Measurements from ENCODE around the gene LYRM7.

Gene LYRM7

GRCh38 chr5:131224387-131225201 is 53.9 kb downstream of the LYRM7 start:
- H3K27me3 ChIP-seq (ENCODE audit: insufficient read depth, poor library complexity, severe bottlenecking): no peaks in the 10 kb centered on the region
- H3K27ac ChIP-seq (replicated peaks): no peak overlapping the region; the same call in 1 of the 2 replicates
- DNase-seq (ENCODE audit: low read depth in 1 of 2, low spot score in 1 of 2): peak in 1 of 2 experiments; percentile 23
- no peak overlapping the region for H3K4me3 ChIP-seq (replicated peaks; ENCODE audit: insufficient read depth, low read length)
- TF ChIP-seq, protein P1, sequence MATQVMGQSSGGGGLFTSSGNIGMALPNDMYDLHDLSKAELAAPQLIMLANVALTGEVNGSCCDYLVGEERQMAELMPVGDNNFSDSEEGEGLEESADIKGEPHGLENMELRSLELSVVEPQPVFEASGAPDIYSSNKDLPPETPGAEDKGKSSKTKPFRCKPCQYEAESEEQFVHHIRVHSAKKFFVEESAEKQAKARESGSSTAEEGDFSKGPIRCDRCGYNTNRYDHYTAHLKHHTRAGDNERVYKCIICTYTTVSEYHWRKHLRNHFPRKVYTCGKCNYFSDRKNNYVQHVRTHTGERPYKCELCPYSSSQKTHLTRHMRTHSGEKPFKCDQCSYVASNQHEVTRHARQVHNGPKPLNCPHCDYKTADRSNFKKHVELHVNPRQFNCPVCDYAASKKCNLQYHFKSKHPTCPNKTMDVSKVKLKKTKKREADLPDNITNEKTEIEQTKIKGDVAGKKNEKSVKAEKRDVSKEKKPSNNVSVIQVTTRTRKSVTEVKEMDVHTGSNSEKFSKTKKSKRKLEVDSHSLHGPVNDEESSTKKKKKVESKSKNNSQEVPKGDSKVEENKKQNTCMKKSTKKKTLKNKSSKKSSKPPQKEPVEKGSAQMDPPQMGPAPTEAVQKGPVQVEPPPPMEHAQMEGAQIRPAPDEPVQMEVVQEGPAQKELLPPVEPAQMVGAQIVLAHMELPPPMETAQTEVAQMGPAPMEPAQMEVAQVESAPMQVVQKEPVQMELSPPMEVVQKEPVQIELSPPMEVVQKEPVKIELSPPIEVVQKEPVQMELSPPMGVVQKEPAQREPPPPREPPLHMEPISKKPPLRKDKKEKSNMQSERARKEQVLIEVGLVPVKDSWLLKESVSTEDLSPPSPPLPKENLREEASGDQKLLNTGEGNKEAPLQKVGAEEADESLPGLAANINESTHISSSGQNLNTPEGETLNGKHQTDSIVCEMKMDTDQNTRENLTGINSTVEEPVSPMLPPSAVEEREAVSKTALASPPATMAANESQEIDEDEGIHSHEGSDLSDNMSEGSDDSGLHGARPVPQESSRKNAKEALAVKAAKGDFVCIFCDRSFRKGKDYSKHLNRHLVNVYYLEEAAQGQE (IDR thresholded peaks at IDR 0.05; ENCODE audit: insufficient replicate concordance, low read depth): no peak
- TF ChIP-seq CTCF (IDR thresholded peaks at IDR 0.05; ENCODE audit: insufficient read depth, low read length) (no peak), SPI1 (IDR thresholded peaks at IDR 0.05; ENCODE audit: borderline replicate concordance, low read depth) (no peak), POLR2AphosphoS5 (IDR thresholded peaks at IDR 0.05; ENCODE audit: low read depth) (no peak), GABPA (IDR thresholded peaks at IDR 0.05; ENCODE audit: low read depth) (no peak)

DNA sequence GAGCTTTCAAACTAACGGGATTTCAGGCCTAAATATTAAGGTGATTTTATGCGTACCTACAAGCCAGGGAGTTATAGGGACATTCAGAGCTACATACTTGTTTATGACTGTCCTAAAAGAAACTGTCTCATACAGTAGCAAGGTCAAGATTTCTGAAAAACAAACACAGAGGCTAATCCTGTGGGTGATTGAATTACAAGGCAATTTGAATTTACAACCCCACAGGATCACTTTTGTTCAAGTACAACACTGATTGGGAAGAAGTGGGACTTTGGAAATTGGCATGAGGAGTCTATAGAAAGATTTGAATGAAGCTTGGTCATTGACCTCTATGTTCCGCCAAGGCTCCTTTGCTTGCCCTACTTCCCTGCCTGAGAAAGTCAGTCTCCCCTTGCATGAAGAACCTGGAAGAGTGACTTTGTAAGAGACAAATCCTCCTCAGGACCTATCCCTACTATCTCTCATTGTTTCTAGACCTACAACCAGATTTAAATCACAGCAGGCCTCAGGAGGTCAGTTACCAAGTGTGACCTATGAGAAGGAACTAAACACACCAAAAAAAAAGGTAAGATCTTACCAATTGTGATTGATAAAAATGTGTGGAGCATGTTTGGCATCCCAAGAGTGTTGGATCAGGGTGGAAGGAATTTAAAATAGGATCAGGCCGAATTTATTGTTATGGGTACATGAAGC is 54.7 kb downstream of the LYRM7 start:
- DNase-seq (ENCODE audit: low read depth in 1 of 2, low spot score in 1 of 2): no peak
- no peak overlapping the region for H3K27ac ChIP-seq (replicated peaks)
- TF ChIP-seq CTCF (IDR thresholded peaks at IDR 0.05; ENCODE audit: insufficient read depth, low read length): no peak
- TF ChIP-seq GABPA (IDR thresholded peaks at IDR 0.05; ENCODE audit: low read depth): no peak
- TF ChIP-seq, protein P1 (IDR thresholded peaks at IDR 0.05; ENCODE audit: insufficient replicate concordance, low read depth): no peak
- no peaks in the 10 kb centered on the region for H3K27me3 ChIP-seq (ENCODE audit: insufficient read depth, poor library complexity, severe bottlenecking)
- H3K4me3 ChIP-seq (replicated peaks; ENCODE audit: insufficient read depth, low read length): no peak overlapping the region

DNA sequence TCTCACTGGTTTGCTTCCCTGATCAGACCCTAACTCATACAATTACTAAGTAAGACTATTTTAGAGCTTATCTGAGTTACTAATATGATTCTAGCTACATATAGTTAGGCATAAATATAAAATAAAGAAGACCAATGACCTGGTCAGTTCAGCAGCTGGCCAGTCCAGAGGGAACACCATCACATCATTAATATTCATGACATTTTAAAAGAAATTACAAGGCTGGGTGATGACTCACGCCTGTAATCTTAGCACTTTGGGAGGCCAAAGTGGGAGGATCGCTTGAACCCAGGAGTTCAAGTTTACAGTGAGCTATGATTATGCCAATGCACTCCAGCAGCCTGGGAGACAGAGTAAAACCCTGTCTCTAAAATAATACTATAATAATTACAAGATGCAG is 56.2 kb downstream of the LYRM7 start:
- no peak overlapping the region for H3K4me3 ChIP-seq (replicated peaks; ENCODE audit: insufficient read depth, low read length)
- no peak overlapping the region for H3K27ac ChIP-seq (replicated peaks)
- no peak for DNase-seq (ENCODE audit: low read depth in 1 of 2, low spot score in 1 of 2)
- TF ChIP-seq SPI1 (IDR thresholded peaks at IDR 0.05; ENCODE audit: borderline replicate concordance, low read depth): no peak
- TF ChIP-seq GABPA (IDR thresholded peaks at IDR 0.05; ENCODE audit: low read depth): no peak
- no peak for TF ChIP-seq POLR2AphosphoS5 (IDR thresholded peaks at IDR 0.05; ENCODE audit: low read depth)
- TF ChIP-seq CTCF (IDR thresholded peaks at IDR 0.05; ENCODE audit: insufficient read depth, low read length): no peak
- TF ChIP-seq, protein P1 (IDR thresholded peaks at IDR 0.05; ENCODE audit: insufficient replicate concordance, low read depth): no peak
- no peaks in the 10 kb centered on the region for H3K27me3 ChIP-seq (ENCODE audit: insufficient read depth, poor library complexity, severe bottlenecking)
